WTC11 (cell line): ENCODE results near the gene CUL5. TPM values are rescaled to one million over a fixed set of nuclear protein-coding genes. Genes with fewer than 3 reads are reported as not detected.

Experiments
- ATAC-seq: fragments of 200-7000 bp; cut with Tn5 transposase; 2 replicates; pipeline ENCODE4 v1.10.0; 2021; ENCODE audit warnings: mild to moderate bottlenecking, moderate library complexity
- CTCF ChIA-PET: fragments of 300-600 bp; sonication (Branson Sonifier 250); formaldehyde crosslinking; loops from one replicate; lab custom pipeline; 2021; ENCODE audit warnings: antibody characterized with exemption; lab: Charles Lee
- POLR2A ChIA-PET: fragments of 350-600 bp; sonication (Branson Sonifier 250); formaldehyde crosslinking; loops from one replicate; lab custom pipeline; 2021; ENCODE audit warnings: antibody characterized with exemption; lab: Charles Lee
- DNase-seq: peaks from one replicate; pipeline ENCODE4 v3.0.0; 2021; ENCODE audit warnings: low spot score
- H3K27ac Mint-ChIP-seq: 2 replicates; pipeline ENCODE4 v1.8.0; 2021; ENCODE audit warnings: mixed read lengths
- H3K27me3 Mint-ChIP-seq: 2 replicates; pipeline ENCODE4 v1.8.0; 2021; ENCODE audit warnings: low read depth, mild to moderate bottlenecking, moderate library complexity, mixed read lengths
- H3K36me3 Mint-ChIP-seq: 2 replicates; pipeline ENCODE4 v1.8.0; 2021; ENCODE audit warnings: mixed read lengths
- H3K4me1 Mint-ChIP-seq: 2 replicates; pipeline ENCODE4 v1.8.0; 2022; ENCODE audit warnings: mixed read lengths
- H3K4me3 Mint-ChIP-seq: 2 replicates; pipeline ENCODE4 v1.8.0; 2021; ENCODE audit warnings: mild to moderate bottlenecking, moderate library complexity, mixed read lengths
- H3K9me3 Mint-ChIP-seq: 2 replicates; pipeline ENCODE4 v1.8.0; 2021; ENCODE audit warnings: mixed read lengths
- IRF2 ChIP-seq: sonication (generic); formaldehyde crosslinking; IDR thresholded peaks from 2 replicates; pipeline ENCODE4 v1.8.0; 2022; ENCODE audit warnings: low read depth, missing genetic modification reagents, borderline replicate concordance
- NFE2L1 ChIP-seq: sonication (generic); formaldehyde crosslinking; IDR thresholded peaks from 2 replicates; pipeline ENCODE4 v1.8.1; 2023; ENCODE audit warnings: missing genetic modification reagents
- PRRX2 ChIP-seq: fragments of 250-450 bp; sonication (Bioruptor Pico); IDR thresholded peaks from 2 replicates; pipeline ENCODE4 v1.8.0; 2021; ENCODE audit warnings: mild to moderate bottlenecking
- SOX15 ChIP-seq: fragments of 250-450 bp; sonication (Bioruptor Pico); IDR thresholded peaks from 2 replicates; pipeline ENCODE4 v1.9.0; 2021; ENCODE audit warnings: mild to moderate bottlenecking
- TEAD1 ChIP-seq: sonication (generic); formaldehyde crosslinking; IDR thresholded peaks from 2 replicates; pipeline ENCODE4 v1.8.0; 2022; ENCODE audit warnings: mild to moderate bottlenecking, missing genetic modification reagents
- ZBTB21 ChIP-seq: sonication (generic); formaldehyde crosslinking; IDR thresholded peaks from 2 replicates; pipeline ENCODE4 v1.8.1; 2023; ENCODE audit warnings: mild to moderate bottlenecking, missing genetic modification reagents, borderline replicate concordance
- ZNF423 ChIP-seq: fragments of 250-450 bp; sonication (Bioruptor Pico); IDR thresholded peaks from 2 replicates; pipeline ENCODE4 v2.1.2; 2022; ENCODE audit warnings: mild to moderate bottlenecking, moderate library complexity
- ZNF671 ChIP-seq: fragments of 250-450 bp; sonication (Bioruptor Pico); IDR thresholded peaks from 2 replicates; pipeline ENCODE4 v1.8.0; 2021; ENCODE audit warnings: mild to moderate bottlenecking
- total RNA-seq: library from RNA; stranded (reverse); gene quantifications from 3 replicates; pipeline ENCODE4 v1.2.3, GENCODE V29; 2021
- TF ChIP-seq, protein P1 (sequence below): sonication (generic); formaldehyde crosslinking; IDR thresholded peaks from 2 replicates; pipeline ENCODE4 v1.8.1; 2022; ENCODE audit warnings: mild to moderate bottlenecking, missing genetic modification reagents, moderate library complexity, borderline replicate concordance
- TF ChIP-seq, protein P2 (sequence below): sonication (generic); formaldehyde crosslinking; IDR thresholded peaks from 2 replicates; pipeline ENCODE4 v1.8.1; 2022; ENCODE audit warnings: low read depth, missing genetic modification reagents, borderline replicate concordance
- TF ChIP-seq, protein P3 (sequence below): fragments of 250-450 bp; sonication (Bioruptor Pico); IDR thresholded peaks from 2 replicates; pipeline ENCODE4 v2.1.2; 2022; ENCODE audit warnings: mild to moderate bottlenecking, moderate library complexity
- TF ChIP-seq, protein P4 (sequence below): fragments of 250-450 bp; sonication (Bioruptor Pico); IDR thresholded peaks from 2 replicates; pipeline ENCODE4 v1.9.0; 2021; ENCODE audit warnings: moderate library complexity, mild to moderate bottlenecking, inconsistent platforms, borderline replicate concordance
- TF ChIP-seq, protein P5 (sequence below): sonication (generic); formaldehyde crosslinking; IDR thresholded peaks from 2 replicates; pipeline ENCODE4 v1.8.0; 2023; ENCODE audit warnings: missing genetic modification reagents, mild to moderate bottlenecking, borderline replicate concordance
- TF ChIP-seq, protein P6 (sequence below): sonication (generic); formaldehyde crosslinking; IDR thresholded peaks from 2 replicates; pipeline ENCODE4 v1.8.0; 2022; ENCODE audit warnings: mild to moderate bottlenecking, missing genetic modification reagents
- TF ChIP-seq, protein P7 (sequence below): fragments of 250-450 bp; sonication (Bioruptor Pico); IDR thresholded peaks from 2 replicates; pipeline ENCODE4 v1.9.0; 2021; ENCODE audit warnings: mild to moderate bottlenecking
- TF ChIP-seq, protein P8 (sequence below): sonication (generic); formaldehyde crosslinking; IDR thresholded peaks from 2 replicates; pipeline ENCODE4 v1.8.1; 2023; ENCODE audit warnings: mild to moderate bottlenecking, missing genetic modification reagents, borderline replicate concordance
- TF ChIP-seq, protein P9 (sequence below): sonication (generic); formaldehyde crosslinking; IDR thresholded peaks from 2 replicates; pipeline ENCODE4 v1.8.0; 2023; ENCODE audit warnings: missing genetic modification reagents

Gene CUL5
- total RNA-seq, 1 experiment from 2014 or later: 31.4 TPM

DNA sequence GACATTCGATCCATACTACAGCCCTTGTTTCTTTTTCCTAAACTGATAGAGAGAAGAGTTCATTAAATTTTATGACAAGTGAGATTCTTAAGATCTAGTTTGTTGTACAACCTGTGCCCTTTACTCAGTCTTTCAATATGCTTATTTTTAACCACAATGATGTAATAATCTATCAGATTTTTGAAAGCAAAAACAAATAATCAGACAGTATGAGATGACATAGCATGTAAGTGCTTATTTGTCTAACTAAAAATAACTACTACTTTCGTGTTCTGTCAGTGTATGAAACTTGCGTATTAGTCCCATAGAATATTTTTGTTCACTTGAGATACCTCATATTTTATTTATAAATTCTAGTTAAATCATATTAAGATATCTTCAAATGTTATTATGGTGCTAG lies 47.2 kb upstream of the CUL5 start (continued):
- TF ChIP-seq, protein P1, sequence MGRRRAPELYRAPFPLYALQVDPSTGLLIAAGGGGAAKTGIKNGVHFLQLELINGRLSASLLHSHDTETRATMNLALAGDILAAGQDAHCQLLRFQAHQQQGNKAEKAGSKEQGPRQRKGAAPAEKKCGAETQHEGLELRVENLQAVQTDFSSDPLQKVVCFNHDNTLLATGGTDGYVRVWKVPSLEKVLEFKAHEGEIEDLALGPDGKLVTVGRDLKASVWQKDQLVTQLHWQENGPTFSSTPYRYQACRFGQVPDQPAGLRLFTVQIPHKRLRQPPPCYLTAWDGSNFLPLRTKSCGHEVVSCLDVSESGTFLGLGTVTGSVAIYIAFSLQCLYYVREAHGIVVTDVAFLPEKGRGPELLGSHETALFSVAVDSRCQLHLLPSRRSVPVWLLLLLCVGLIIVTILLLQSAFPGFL: no peak
- TF ChIP-seq, protein P2, sequence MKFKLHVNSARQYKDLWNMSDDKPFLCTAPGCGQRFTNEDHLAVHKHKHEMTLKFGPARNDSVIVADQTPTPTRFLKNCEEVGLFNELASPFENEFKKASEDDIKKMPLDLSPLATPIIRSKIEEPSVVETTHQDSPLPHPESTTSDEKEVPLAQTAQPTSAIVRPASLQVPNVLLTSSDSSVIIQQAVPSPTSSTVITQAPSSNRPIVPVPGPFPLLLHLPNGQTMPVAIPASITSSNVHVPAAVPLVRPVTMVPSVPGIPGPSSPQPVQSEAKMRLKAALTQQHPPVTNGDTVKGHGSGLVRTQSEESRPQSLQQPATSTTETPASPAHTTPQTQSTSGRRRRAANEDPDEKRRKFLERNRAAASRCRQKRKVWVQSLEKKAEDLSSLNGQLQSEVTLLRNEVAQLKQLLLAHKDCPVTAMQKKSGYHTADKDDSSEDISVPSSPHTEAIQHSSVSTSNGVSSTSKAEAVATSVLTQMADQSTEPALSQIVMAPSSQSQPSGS (CRISPR knock-in tag): no peak

DNA sequence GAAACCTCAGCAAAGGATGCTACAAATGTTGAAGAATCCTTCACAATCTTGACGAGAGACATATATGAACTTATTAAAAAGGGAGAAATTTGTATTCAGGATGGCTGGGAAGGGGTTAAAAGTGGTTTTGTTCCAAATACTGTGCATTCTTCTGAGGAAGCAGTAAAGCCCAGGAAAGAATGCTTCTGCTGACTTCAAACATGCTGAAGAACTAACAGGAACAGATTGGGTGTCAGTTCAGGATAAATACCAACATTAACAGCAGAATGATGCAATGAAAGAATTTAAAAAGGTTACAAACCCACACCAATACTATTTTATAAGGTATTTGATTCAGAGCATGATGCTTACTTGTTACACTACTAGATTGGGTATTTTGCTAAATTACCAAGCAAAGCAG lies 46.5 kb upstream of the CUL5 start:
- CTCF ChIA-PET: no interaction called here
- no peak for DNase-seq
- H3K9me3 Mint-ChIP-seq: no peaks in the 10 kb centered on the region
- no peak for ATAC-seq
- H3K4me3 Mint-ChIP-seq: no peak overlapping the region
- H3K36me3 Mint-ChIP-seq: peaks cover 15% of the 10 kb centered on the region
- POLR2A ChIA-PET: no interaction called here
- H3K4me1 Mint-ChIP-seq: no peaks in the 10 kb centered on the region; the same call in 1 of the 2 replicates
- H3K27ac Mint-ChIP-seq: no peak overlapping the region
- H3K27me3 Mint-ChIP-seq: no peaks in the 10 kb centered on the region
- TF ChIP-seq SOX15 (no peak), ZBTB21 (CRISPR knock-in tag) (no peak), TEAD1 (no peak), NFE2L1 (CRISPR knock-in tag) (no peak), PRRX2 (no peak), ZNF423 (CRISPR knock-in tag) (no peak), IRF2 (no peak), ZNF671 (CRISPR knock-in tag) (no peak)
- TF ChIP-seq, protein P3, sequence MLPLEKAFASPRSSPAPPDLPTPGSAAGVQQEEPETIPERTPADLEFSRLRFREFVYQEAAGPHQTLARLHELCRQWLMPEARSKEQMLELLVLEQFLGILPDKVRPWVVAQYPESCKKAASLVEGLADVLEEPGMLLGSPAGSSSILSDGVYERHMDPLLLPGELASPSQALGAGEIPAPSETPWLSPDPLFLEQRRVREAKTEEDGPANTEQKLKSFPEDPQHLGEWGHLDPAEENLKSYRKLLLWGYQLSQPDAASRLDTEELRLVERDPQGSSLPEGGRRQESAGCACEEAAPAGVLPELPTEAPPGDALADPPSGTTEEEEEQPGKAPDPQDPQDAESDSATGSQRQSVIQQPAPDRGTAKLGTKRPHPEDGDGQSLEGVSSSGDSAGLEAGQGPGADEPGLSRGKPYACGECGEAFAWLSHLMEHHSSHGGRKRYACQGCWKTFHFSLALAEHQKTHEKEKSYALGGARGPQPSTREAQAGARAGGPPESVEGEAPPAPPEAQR (CRISPR knock-in tag): no peak
- TF ChIP-seq, protein P4, sequence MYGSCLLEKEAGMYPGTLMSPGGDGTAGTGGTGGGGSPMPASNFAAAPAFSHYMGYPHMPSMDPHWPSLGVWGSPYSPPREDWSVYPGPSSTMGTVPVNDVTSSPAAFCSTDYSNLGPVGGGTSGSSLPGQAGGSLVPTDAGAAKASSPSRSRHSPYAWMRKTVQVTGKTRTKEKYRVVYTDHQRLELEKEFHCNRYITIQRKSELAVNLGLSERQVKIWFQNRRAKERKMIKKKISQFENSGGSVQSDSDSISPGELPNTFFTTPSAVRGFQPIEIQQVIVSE (CRISPR knock-in tag): no peak
- TF ChIP-seq, protein P5, sequence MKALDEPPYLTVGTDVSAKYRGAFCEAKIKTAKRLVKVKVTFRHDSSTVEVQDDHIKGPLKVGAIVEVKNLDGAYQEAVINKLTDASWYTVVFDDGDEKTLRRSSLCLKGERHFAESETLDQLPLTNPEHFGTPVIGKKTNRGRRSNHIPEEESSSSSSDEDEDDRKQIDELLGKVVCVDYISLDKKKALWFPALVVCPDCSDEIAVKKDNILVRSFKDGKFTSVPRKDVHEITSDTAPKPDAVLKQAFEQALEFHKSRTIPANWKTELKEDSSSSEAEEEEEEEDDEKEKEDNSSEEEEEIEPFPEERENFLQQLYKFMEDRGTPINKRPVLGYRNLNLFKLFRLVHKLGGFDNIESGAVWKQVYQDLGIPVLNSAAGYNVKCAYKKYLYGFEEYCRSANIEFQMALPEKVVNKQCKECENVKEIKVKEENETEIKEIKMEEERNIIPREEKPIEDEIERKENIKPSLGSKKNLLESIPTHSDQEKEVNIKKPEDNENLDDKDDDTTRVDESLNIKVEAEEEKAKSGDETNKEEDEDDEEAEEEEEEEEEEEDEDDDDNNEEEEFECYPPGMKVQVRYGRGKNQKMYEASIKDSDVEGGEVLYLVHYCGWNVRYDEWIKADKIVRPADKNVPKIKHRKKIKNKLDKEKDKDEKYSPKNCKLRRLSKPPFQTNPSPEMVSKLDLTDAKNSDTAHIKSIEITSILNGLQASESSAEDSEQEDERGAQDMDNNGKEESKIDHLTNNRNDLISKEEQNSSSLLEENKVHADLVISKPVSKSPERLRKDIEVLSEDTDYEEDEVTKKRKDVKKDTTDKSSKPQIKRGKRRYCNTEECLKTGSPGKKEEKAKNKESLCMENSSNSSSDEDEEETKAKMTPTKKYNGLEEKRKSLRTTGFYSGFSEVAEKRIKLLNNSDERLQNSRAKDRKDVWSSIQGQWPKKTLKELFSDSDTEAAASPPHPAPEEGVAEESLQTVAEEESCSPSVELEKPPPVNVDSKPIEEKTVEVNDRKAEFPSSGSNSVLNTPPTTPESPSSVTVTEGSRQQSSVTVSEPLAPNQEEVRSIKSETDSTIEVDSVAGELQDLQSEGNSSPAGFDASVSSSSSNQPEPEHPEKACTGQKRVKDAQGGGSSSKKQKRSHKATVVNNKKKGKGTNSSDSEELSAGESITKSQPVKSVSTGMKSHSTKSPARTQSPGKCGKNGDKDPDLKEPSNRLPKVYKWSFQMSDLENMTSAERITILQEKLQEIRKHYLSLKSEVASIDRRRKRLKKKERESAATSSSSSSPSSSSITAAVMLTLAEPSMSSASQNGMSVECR (CRISPR knock-in tag): no peak
- TF ChIP-seq, protein P6, sequence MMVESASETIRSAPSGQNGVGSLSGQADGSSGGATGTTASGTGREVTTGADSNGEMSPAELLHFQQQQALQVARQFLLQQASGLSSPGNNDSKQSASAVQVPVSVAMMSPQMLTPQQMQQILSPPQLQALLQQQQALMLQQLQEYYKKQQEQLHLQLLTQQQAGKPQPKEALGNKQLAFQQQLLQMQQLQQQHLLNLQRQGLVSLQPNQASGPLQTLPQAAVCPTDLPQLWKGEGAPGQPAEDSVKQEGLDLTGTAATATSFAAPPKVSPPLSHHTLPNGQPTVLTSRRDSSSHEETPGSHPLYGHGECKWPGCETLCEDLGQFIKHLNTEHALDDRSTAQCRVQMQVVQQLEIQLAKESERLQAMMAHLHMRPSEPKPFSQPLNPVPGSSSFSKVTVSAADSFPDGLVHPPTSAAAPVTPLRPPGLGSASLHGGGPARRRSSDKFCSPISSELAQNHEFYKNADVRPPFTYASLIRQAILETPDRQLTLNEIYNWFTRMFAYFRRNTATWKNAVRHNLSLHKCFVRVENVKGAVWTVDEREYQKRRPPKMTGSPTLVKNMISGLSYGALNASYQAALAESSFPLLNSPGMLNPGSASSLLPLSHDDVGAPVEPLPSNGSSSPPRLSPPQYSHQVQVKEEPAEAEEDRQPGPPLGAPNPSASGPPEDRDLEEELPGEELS: no peak
- TF ChIP-seq, protein P7, sequence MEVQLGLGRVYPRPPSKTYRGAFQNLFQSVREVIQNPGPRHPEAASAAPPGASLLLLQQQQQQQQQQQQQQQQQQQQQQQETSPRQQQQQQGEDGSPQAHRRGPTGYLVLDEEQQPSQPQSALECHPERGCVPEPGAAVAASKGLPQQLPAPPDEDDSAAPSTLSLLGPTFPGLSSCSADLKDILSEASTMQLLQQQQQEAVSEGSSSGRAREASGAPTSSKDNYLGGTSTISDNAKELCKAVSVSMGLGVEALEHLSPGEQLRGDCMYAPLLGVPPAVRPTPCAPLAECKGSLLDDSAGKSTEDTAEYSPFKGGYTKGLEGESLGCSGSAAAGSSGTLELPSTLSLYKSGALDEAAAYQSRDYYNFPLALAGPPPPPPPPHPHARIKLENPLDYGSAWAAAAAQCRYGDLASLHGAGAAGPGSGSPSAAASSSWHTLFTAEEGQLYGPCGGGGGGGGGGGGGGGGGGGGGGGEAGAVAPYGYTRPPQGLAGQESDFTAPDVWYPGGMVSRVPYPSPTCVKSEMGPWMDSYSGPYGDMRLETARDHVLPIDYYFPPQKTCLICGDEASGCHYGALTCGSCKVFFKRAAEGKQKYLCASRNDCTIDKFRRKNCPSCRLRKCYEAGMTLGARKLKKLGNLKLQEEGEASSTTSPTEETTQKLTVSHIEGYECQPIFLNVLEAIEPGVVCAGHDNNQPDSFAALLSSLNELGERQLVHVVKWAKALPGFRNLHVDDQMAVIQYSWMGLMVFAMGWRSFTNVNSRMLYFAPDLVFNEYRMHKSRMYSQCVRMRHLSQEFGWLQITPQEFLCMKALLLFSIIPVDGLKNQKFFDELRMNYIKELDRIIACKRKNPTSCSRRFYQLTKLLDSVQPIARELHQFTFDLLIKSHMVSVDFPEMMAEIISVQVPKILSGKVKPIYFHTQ: no peak
- TF ChIP-seq, protein P8, sequence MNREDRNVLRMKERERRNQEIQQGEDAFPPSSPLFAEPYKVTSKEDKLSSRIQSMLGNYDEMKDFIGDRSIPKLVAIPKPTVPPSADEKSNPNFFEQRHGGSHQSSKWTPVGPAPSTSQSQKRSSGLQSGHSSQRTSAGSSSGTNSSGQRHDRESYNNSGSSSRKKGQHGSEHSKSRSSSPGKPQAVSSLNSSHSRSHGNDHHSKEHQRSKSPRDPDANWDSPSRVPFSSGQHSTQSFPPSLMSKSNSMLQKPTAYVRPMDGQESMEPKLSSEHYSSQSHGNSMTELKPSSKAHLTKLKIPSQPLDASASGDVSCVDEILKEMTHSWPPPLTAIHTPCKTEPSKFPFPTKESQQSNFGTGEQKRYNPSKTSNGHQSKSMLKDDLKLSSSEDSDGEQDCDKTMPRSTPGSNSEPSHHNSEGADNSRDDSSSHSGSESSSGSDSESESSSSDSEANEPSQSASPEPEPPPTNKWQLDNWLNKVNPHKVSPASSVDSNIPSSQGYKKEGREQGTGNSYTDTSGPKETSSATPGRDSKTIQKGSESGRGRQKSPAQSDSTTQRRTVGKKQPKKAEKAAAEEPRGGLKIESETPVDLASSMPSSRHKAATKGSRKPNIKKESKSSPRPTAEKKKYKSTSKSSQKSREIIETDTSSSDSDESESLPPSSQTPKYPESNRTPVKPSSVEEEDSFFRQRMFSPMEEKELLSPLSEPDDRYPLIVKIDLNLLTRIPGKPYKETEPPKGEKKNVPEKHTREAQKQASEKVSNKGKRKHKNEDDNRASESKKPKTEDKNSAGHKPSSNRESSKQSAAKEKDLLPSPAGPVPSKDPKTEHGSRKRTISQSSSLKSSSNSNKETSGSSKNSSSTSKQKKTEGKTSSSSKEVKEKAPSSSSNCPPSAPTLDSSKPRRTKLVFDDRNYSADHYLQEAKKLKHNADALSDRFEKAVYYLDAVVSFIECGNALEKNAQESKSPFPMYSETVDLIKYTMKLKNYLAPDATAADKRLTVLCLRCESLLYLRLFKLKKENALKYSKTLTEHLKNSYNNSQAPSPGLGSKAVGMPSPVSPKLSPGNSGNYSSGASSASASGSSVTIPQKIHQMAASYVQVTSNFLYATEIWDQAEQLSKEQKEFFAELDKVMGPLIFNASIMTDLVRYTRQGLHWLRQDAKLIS (CRISPR knock-in tag): no peak
- TF ChIP-seq, protein P9, sequence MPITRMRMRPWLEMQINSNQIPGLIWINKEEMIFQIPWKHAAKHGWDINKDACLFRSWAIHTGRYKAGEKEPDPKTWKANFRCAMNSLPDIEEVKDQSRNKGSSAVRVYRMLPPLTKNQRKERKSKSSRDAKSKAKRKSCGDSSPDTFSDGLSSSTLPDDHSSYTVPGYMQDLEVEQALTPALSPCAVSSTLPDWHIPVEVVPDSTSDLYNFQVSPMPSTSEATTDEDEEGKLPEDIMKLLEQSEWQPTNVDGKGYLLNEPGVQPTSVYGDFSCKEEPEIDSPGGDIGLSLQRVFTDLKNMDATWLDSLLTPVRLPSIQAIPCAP (CRISPR knock-in tag): no peak
